GM23248 (cell line): ENCODE data around the gene STAG1.

Experiments used
- EZH2 ChIP-seq: fragments of 200-600 bp; sonication (generic); IDR thresholded peaks from 2 replicates; pipeline ENCODE4 v1.6.1; 2018; ENCODE audit warnings: antibody characterized with exemption, mild to moderate bottlenecking; ENCODE audit not compliant: insufficient read depth, poor library complexity, severe bottlenecking
- EZH2phosphoT487 ChIP-seq: fragments of 200-600 bp; sonication (generic); IDR thresholded peaks from 2 replicates; pipeline ENCODE4 v1.6.1; 2018; ENCODE audit warnings: antibody characterized with exemption, moderate library complexity, mild to moderate bottlenecking, low read depth; ENCODE audit not compliant: insufficient read depth

DNA sequence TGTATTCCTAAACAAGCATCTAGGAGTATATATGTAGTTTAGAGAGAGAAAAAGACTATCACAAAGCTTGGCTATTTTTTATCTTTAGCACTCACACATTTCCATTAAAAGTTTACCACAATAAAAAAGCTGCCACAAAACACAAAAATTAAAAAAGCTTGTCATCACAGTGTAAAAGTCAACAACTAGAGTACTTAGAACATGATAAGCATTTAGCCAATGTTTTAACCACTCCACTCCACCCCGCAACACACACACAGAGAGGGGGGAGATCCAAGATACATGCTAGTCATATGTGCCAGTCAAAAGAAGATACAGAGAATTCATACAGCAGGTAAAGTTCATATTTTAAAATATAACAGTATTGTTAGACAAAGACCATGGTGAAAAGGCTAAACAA, 79.7 kb downstream of the STAG1 start:
- TF ChIP-seq EZH2phosphoT487: no peak
- TF ChIP-seq EZH2: no peak
